K562 (cell line): Measurements from ENCODE around the gene CD46. TPM values are rescaled to one million over a fixed set of nuclear protein-coding genes. Genes with fewer than 3 reads are reported as not detected.

Experiments
- CBFA2T3 ChIP-seq: fragments of 450-650 bp; IDR thresholded peaks from 2 replicates; pipeline ENCODE4 v1.6.1; 2017
- CHD2 ChIP-seq: IDR thresholded peaks from 2 replicates; pipeline ENCODE4 v1.6.1; 2011; ENCODE audit warnings: low read depth, low read length
- ELF2 ChIP-seq: fragments of 250-450 bp; sonication (Bioruptor Pico); IDR thresholded peaks from 2 replicates; pipeline ENCODE4 v1.5.0; 2021; ENCODE audit warnings: mild to moderate bottlenecking
- GABPB1 ChIP-seq: sonication (generic); formaldehyde crosslinking; IDR thresholded peaks from 2 replicates; pipeline ENCODE4 v1.8.0; 2022; ENCODE audit warnings: mild to moderate bottlenecking, missing genetic modification reagents
- GATAD2B ChIP-seq: fragments of 450-650 bp; IDR thresholded peaks from 2 replicates; pipeline ENCODE4 v1.6.1; 2017; ENCODE audit warnings: mild to moderate bottlenecking, borderline replicate concordance
- HDAC2 ChIP-seq: fragments of 450-650 bp; IDR thresholded peaks from 2 replicates; pipeline ENCODE4 v1.6.1; 2016; ENCODE audit warnings: mild to moderate bottlenecking
- HMBOX1 ChIP-seq: sonication (generic); IDR thresholded peaks from 2 replicates; pipeline ENCODE4 v1.6.1; 2016
- MCM2 ChIP-seq: fragments of 450-650 bp; IDR thresholded peaks from 2 replicates; pipeline ENCODE4 v1.6.1; 2017; ENCODE audit warnings: low read depth, mild to moderate bottlenecking
- NFYB ChIP-seq: IDR thresholded peaks from 2 replicates; pipeline ENCODE4 v1.6.1; 2011; ENCODE audit warnings: mild to moderate bottlenecking, moderate library complexity; ENCODE audit not compliant: insufficient read length; ENCODE audit errors: extremely low read depth
- NR2C2 ChIP-seq, 2 experiments: fragments of 200-800 bp in 1 of 2; sonication (Bioruptor generic) in 1 of 2; sonication (generic) in 1 of 2; formaldehyde crosslinking in 1 of 2; IDR thresholded peaks; 2 replicates each; pipeline versions ENCODE4 v1.6.1 to v1.8.0; 2016 to 2022; ENCODE audit warnings: mild to moderate bottlenecking in 1 of 2, missing compliant biosample characterization in 1 of 2, missing genetic modification characterization in 1 of 2, missing genetic modification reagents in 1 of 2
- RCOR1 ChIP-seq, 2 experiments: IDR thresholded peaks; 2 replicates each; pipeline ENCODE4 v1.6.1; 2012; ENCODE audit warnings: low read depth in 2 of 2, low read length in 2 of 2, borderline replicate concordance in 1 of 2, improper control_type of control experiment in 1 of 2
- SMARCA4 ChIP-seq: fragments of 450-650 bp; IDR thresholded peaks from 2 replicates; pipeline ENCODE4 v1.6.1; 2016
- ZKSCAN8 ChIP-seq: fragments of 200-800 bp; sonication (Bioruptor generic); IDR thresholded peaks from 2 replicates; pipeline ENCODE4 v1.6.1; 2016; ENCODE audit warnings: missing genetic modification characterization, missing compliant biosample characterization
- ZNF398 ChIP-seq: fragments of 250-450 bp; sonication (Bioruptor Pico); IDR thresholded peaks from 2 replicates; pipeline ENCODE4 v1.8.0; 2021; ENCODE audit warnings: moderate library complexity, mild to moderate bottlenecking, inconsistent platforms
- polyA plus RNA-seq, 8 experiments: library from polyadenylated mRNA; depleted of rRNA in 4 of 8; stranded (reverse) in 5 of 8; unstranded in 3 of 8; fragments of >200 nt; fragmentation: Nextera tagmentation in 2 of 8; fragmentation: Illumina TruSeq in 1 of 8; extraction: Ambion mirVana in 2 of 8; extraction: Trizol in 1 of 8; gene quantifications; 2 replicates each; pipeline versions ENCODE4 v1.2.1 to v1.2.3, GENCODE V29; 2011 to 2014; ENCODE audit warnings: inconsistent platforms in 1 of 8, missing spikeins in 1 of 8
- total RNA-seq, 7 experiments: library from RNA; depleted of rRNA in 6 of 7; stranded (reverse); fragments of >200 nt in 6 of 7; fragmentation: Illumina TruSeq in 2 of 7; extraction: Trizol in 2 of 7; gene quantifications; 2 replicates each; pipeline versions ENCODE4 v1.2.1 to v1.2.3, GENCODE V29; 2011 to 2021; ENCODE audit warnings: low replicate concordance in 1 of 7
- TF ChIP-seq, protein P1 (sequence below): fragments of 250-450 bp; sonication (Bioruptor Pico); IDR thresholded peaks from 2 replicates; pipeline ENCODE4 v1.9.0; 2021; ENCODE audit warnings: mild to moderate bottlenecking, inconsistent platforms
- TF ChIP-seq, protein P2 (sequence below): fragments of 200-800 bp; sonication (Bioruptor generic); IDR thresholded peaks from 2 replicates; pipeline ENCODE4 v1.6.1; 2017; ENCODE audit warnings: missing genetic modification characterization, missing compliant biosample characterization
- TF ChIP-seq, protein P3 (sequence below): fragments of 250-450 bp; sonication (Bioruptor Pico); IDR thresholded peaks from 2 replicates; pipeline ENCODE4 v1.8.0; 2022; ENCODE audit warnings: moderate library complexity, mild to moderate bottlenecking, inconsistent platforms
- TF ChIP-seq, protein P4 (sequence below): fragments of 450-650 bp; formaldehyde crosslinking; IDR thresholded peaks from 2 replicates; pipeline ENCODE4 v1.4.0; 2020; ENCODE audit warnings: mild to moderate bottlenecking, moderate library complexity

CD46 gene
- total and polyA plus RNA-seq, 9 of the 15 experiments (the other 6 are each of a cell fraction or from before 2014, with no cell fraction given): 87.9 to 374 (median 156) TPM

DNA sequence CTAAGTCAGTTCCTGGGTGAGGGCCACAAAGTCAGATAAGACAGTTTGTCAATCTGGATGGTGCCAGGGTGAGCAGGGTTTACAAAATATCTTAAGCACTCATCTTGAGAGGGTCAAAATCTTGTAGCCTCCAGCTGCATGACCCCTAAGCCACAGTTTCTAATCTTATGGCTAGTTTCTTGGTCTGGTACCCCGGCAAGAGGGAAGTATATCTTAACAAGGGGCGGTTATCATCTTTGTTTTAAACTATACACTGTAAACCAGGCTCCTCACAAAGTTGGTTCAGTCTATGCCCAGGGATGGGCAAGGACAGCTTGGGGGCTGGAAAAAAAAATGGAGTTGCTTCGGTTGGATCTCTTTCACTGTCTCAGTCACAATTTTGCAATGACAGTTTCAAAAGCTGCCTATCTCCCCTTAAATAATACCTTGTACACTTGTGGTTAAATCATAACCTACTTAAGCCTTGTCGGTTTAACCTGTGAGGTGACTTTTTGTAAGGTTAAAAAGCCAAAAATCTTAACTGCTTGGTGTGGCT lies 7.8 kb upstream of the CD46 start (continued):
- TF ChIP-seq, protein P1, sequence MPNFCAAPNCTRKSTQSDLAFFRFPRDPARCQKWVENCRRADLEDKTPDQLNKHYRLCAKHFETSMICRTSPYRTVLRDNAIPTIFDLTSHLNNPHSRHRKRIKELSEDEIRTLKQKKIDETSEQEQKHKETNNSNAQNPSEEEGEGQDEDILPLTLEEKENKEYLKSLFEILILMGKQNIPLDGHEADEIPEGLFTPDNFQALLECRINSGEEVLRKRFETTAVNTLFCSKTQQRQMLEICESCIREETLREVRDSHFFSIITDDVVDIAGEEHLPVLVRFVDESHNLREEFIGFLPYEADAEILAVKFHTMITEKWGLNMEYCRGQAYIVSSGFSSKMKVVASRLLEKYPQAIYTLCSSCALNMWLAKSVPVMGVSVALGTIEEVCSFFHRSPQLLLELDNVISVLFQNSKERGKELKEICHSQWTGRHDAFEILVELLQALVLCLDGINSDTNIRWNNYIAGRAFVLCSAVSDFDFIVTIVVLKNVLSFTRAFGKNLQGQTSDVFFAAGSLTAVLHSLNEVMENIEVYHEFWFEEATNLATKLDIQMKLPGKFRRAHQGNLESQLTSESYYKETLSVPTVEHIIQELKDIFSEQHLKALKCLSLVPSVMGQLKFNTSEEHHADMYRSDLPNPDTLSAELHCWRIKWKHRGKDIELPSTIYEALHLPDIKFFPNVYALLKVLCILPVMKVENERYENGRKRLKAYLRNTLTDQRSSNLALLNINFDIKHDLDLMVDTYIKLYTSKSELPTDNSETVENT (CRISPR knock-in tag): no peak
- TF ChIP-seq, protein P2, sequence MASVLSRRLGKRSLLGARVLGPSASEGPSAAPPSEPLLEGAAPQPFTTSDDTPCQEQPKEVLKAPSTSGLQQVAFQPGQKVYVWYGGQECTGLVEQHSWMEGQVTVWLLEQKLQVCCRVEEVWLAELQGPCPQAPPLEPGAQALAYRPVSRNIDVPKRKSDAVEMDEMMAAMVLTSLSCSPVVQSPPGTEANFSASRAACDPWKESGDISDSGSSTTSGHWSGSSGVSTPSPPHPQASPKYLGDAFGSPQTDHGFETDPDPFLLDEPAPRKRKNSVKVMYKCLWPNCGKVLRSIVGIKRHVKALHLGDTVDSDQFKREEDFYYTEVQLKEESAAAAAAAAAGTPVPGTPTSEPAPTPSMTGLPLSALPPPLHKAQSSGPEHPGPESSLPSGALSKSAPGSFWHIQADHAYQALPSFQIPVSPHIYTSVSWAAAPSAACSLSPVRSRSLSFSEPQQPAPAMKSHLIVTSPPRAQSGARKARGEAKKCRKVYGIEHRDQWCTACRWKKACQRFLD: peak; percentile 77; the same call in 1 of the 2 replicates
- 0 out of 2 replicates have a peak, but pooled peaks have one; percentile 10 for TF ChIP-seq ELF2
- peak; percentile 89 for TF ChIP-seq CBFA2T3
- 0 out of 2 replicates have a peak, but pooled peaks have one; percentile 50 for TF ChIP-seq ZKSCAN8 (CRISPR knock-in tag)
- peak in 1 of 2 experiments; percentile 74; a peak in 1 of 4 replicates for TF ChIP-seq RCOR1 (IDR thresholded peaks at IDR 0.05; ENCODE audit: borderline replicate concordance in 1 of 2, low read depth in 2 of 2, low read length in 2 of 2)
- TF ChIP-seq NFYB: no peak
- TF ChIP-seq HMBOX1: peak; percentile 78
- no peak for TF ChIP-seq GABPB1
- TF ChIP-seq, protein P3, sequence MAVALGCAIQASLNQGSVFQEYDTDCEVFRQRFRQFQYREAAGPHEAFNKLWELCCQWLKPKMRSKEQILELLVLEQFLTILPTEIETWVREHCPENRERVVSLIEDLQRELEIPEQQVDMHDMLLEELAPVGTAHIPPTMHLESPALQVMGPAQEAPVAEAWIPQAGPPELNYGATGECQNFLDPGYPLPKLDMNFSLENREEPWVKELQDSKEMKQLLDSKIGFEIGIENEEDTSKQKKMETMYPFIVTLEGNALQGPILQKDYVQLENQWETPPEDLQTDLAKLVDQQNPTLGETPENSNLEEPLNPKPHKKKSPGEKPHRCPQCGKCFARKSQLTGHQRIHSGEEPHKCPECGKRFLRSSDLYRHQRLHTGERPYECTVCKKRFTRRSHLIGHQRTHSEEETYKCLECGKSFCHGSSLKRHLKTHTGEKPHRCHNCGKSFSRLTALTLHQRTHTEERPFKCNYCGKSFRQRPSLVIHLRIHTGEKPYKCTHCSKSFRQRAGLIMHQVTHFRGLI (CRISPR knock-in tag): peak; percentile 76
- TF ChIP-seq GATAD2B: no peak
- TF ChIP-seq CHD2: no peak
- no peak for TF ChIP-seq MCM2
- TF ChIP-seq HDAC2: 0 out of 2 replicates have a peak, but pooled peaks have one; percentile 50
- TF ChIP-seq, protein P4, sequence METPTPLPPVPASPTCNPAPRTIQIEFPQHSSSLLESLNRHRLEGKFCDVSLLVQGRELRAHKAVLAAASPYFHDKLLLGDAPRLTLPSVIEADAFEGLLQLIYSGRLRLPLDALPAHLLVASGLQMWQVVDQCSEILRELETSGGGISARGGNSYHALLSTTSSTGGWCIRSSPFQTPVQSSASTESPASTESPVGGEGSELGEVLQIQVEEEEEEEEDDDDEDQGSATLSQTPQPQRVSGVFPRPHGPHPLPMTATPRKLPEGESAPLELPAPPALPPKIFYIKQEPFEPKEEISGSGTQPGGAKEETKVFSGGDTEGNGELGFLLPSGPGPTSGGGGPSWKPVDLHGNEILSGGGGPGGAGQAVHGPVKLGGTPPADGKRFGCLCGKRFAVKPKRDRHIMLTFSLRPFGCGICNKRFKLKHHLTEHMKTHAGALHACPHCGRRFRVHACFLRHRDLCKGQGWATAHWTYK: peak; percentile 75; the same call in 1 of the 2 replicates
- TF ChIP-seq NR2C2 (CRISPR knock-in tag; IDR thresholded peaks at IDR 0.05): no peak
- peak; percentile 58 for TF ChIP-seq NR2C2 (tag; IDR thresholded peaks at IDR 0.05)
- no peak for TF ChIP-seq SMARCA4
- TF ChIP-seq ZNF398: peak; percentile 67
